Fibroblast of lung (primary cell): ENCODE results near the gene KRT27. TPM values are rescaled to one million over a fixed set of nuclear protein-coding genes. Genes with fewer than 3 reads are reported as not detected.

Experiments
- DNase-seq, 2 donors: peaks; one replicate each; pipeline versions ENCODE4 v3.0.0 to v3.0.0-alpha.2; 2010; ENCODE audit warnings: low read depth in 2 of 2
- H2AFZ ChIP-seq: 2 replicates; pipeline ENCODE4 v1.5.1; 2012; ENCODE audit warnings: low read length, control low read depth, inconsistent platforms
- H3K27ac ChIP-seq: 2 replicates; pipeline ENCODE4 v1.5.1; 2011; ENCODE audit warnings: low read length, control low read depth; ENCODE audit not compliant: insufficient read depth
- H3K27me3 ChIP-seq: 2 replicates; pipeline ENCODE4 v1.5.1; 2011; ENCODE audit warnings: mild to moderate bottlenecking, low read length; ENCODE audit not compliant: control insufficient read depth, insufficient read depth
- H3K36me3 ChIP-seq: 2 replicates; pipeline ENCODE4 v1.5.1; 2011; ENCODE audit warnings: low read length; ENCODE audit not compliant: control insufficient read depth, insufficient read depth
- H3K4me1 ChIP-seq: 2 replicates; pipeline ENCODE4 v1.5.1; 2011; ENCODE audit warnings: low read length; ENCODE audit not compliant: control insufficient read depth, insufficient read depth; ENCODE audit errors: extremely low read depth
- H3K4me2 ChIP-seq: 2 replicates; pipeline ENCODE4 v1.5.1; 2011; ENCODE audit warnings: low read length, control low read depth; ENCODE audit not compliant: insufficient read depth; ENCODE audit errors: extremely low read depth
- H3K4me3 ChIP-seq, 4 experiments: fragments of 200-600 bp in 1 of 4; sonication (generic) in 1 of 4; replicated peaks in 1 of 4; 2 replicates each; pipeline ENCODE4 v1.5.1; 2011 to 2016; ENCODE audit warnings: low read length in 4 of 4, low read depth in 3 of 4, mild to moderate bottlenecking in 3 of 4, control low read depth in 2 of 4, inconsistent platforms in 1 of 4, mixed read lengths in 1 of 4; ENCODE audit not compliant: insufficient read depth in 1 of 4; ENCODE audit errors: control extremely low read depth in 1 of 4
- H3K79me2 ChIP-seq: 2 replicates; pipeline ENCODE4 v1.5.1; 2012; ENCODE audit warnings: mild to moderate bottlenecking, low read length, inconsistent platforms; ENCODE audit not compliant: control insufficient read depth, insufficient read depth
- H3K9ac ChIP-seq: 2 replicates; pipeline ENCODE4 v1.5.1; 2011; ENCODE audit warnings: mild to moderate bottlenecking, low read length, control low read depth; ENCODE audit not compliant: insufficient read depth
- H3K9me3 ChIP-seq: 2 replicates; pipeline ENCODE4 v1.5.1; 2012; ENCODE audit warnings: low read depth, low read length; ENCODE audit not compliant: control insufficient read depth, insufficient read depth
- H4K20me1 ChIP-seq: 2 replicates; pipeline ENCODE4 v1.5.1; 2011; ENCODE audit warnings: low read length; ENCODE audit not compliant: control insufficient read depth, insufficient read depth; ENCODE audit errors: extremely low read depth
- EZH2 ChIP-seq: IDR thresholded peaks from 2 replicates; pipeline ENCODE4 v1.5.1; 2012; ENCODE audit warnings: low read length, control low read depth, mild to moderate bottlenecking; ENCODE audit errors: missing control alignments
- polyA plus RNA-seq, 2 donors: library from polyadenylated mRNA; depleted of rRNA in 1 of 2; stranded (reverse) in 1 of 2; unstranded in 1 of 2; fragments of >200 nt; gene quantifications; 2 replicates each; pipeline ENCODE4 v1.2.1, GENCODE V29; 2011 to 2012; ENCODE audit warnings: missing spikeins in 1 of 2
- total RNA-seq: library from RNA; depleted of rRNA; stranded (reverse); fragments of >200 nt; gene quantifications from 2 replicates; pipeline ENCODE4 v1.2.1, GENCODE V29; 2014
- TF ChIP-seq, protein P1 (sequence below), 2 donors: IDR thresholded peaks in 1 of 2; conservative IDR thresholded peaks in 1 of 2; 1 replicate in 1 of 2; 2 replicates in 1 of 2; pipeline ENCODE4 v1.5.1; 2011 to 2012; ENCODE audit warnings: low read length in 2 of 2, control low read depth in 1 of 2, inconsistent platforms in 1 of 2, low read depth in 1 of 2, mild to moderate bottlenecking in 1 of 2

KRT27 gene
- total and polyA plus RNA-seq, 2 donors (not counting 1 experiment from before 2014, with no cell fraction given), result not detected

DNA sequence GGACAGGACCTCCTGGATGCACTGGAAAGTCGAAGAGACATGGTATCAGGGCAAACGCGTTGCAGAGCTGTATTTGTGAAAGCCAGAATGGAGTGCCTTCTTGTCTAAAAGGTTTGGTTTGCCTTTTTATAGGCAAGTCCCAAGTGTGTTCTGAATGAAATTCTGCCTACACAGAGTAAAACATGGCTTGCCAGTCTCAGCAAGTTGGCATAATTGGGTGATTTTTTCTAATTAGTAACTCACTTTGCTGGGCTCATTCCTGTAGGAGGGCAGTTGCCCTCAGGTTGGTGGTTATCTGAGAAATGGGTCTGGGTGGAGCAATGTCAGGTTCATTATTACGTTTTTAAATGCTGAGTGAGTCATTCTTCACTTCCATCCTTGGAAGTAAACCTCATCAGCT lies 27.1 kb downstream of the KRT27 start, which contains the start of gene KRT25:
Gene KRT25 (minus strand): TSS at position 101 of the 400 bp plus-strand sequence. CDS start 60 bp downstream, at position 41.
- H3K9ac ChIP-seq, result no peak within 1 kb of the TSS
- H3K27me3 ChIP-seq, result no peaks in the 10 kb centered on the region
- H3K4me2 ChIP-seq, result no peak within 1 kb of the TSS
- DNase-seq, result no peak
- no peaks in the 10 kb centered on the region for H4K20me1 ChIP-seq
- no peak within 1 kb of the TSS for H2AFZ ChIP-seq
- no peaks in the 10 kb centered on the region for H3K36me3 ChIP-seq
- H3K79me2 ChIP-seq, result no peaks in the 10 kb centered on the region
- no peaks in the 10 kb centered on the region for H3K4me1 ChIP-seq
- no peaks in the 10 kb centered on the region for H3K9me3 ChIP-seq
- no peak for TF ChIP-seq EZH2
- TF ChIP-seq, protein P1, sequence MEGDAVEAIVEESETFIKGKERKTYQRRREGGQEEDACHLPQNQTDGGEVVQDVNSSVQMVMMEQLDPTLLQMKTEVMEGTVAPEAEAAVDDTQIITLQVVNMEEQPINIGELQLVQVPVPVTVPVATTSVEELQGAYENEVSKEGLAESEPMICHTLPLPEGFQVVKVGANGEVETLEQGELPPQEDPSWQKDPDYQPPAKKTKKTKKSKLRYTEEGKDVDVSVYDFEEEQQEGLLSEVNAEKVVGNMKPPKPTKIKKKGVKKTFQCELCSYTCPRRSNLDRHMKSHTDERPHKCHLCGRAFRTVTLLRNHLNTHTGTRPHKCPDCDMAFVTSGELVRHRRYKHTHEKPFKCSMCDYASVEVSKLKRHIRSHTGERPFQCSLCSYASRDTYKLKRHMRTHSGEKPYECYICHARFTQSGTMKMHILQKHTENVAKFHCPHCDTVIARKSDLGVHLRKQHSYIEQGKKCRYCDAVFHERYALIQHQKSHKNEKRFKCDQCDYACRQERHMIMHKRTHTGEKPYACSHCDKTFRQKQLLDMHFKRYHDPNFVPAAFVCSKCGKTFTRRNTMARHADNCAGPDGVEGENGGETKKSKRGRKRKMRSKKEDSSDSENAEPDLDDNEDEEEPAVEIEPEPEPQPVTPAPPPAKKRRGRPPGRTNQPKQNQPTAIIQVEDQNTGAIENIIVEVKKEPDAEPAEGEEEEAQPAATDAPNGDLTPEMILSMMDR (conservative IDR thresholded peaks at IDR 0.05 in 1 of 2, IDR thresholded peaks at IDR 0.05 in 1 of 2; ENCODE audit: low read depth in 1 of 2, low read length in 2 of 2), result no peak
- no peak within 1 kb of the TSS for H3K27ac ChIP-seq
- H3K4me3 ChIP-seq, result no peak within 1 kb of the TSS

DNA sequence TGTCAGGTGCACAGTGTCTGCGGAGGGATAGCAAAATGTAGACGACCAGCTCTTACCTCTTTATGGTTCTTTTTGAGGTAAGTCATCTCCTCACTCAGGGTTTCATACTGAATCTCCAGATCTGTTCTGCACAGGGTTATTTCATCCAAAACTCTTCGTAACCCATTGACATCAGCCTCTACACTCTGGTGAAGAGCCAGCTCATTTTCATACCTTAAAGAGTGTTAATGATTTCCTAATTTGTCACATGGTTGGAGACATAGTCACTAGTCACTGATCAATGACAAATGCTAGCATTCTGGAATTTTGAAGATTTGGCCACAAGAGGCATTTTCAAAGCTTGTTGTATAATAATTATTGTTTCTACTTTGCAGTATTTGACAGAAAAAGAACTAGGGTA lies 28.5 kb downstream of the KRT27 start:
- no peaks in the 10 kb centered on the region for H3K9me3 ChIP-seq
- no peaks in the 10 kb centered on the region for H3K36me3 ChIP-seq
- H2AFZ ChIP-seq, result no peak overlapping the region
- TF ChIP-seq, protein P1 (conservative IDR thresholded peaks at IDR 0.05 in 1 of 2, IDR thresholded peaks at IDR 0.05 in 1 of 2; ENCODE audit: low read depth in 1 of 2, low read length in 2 of 2), result no peak
- no peak for TF ChIP-seq EZH2
- no peaks in the 10 kb centered on the region for H3K27me3 ChIP-seq
- H3K4me2 ChIP-seq, result no peak overlapping the region
- DNase-seq, result no peak
- H3K27ac ChIP-seq, result no peak overlapping the region
- no peaks in the 10 kb centered on the region for H4K20me1 ChIP-seq
- no peak overlapping the region for H3K4me3 ChIP-seq
- no peaks in the 10 kb centered on the region for H3K79me2 ChIP-seq
- no peak overlapping the region for H3K9ac ChIP-seq
- H3K4me1 ChIP-seq, result no peaks in the 10 kb centered on the region

DNA sequence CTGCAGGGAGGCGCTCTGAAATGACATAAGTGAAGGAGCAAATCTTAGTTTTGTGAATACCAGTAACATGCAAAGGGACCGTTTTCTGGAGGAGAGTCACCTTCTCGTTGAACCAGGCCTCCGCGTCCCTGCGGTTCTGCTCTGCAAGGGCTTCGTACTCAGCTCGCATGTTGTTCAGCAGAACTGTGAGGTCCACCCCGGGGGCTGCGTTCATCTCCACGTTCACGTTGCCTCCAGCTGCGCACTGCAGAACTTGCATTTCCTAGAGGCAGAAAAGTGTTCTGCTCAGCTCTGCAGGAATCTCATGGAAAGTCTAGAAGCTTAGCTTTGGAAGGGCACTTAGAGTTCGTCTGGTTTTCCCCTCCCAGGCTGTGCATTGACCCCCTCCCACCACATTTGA lies 31.3 kb downstream of the KRT27 start:
- DNase-seq, result no peak
- H3K36me3 ChIP-seq, result no peaks in the 10 kb centered on the region
- H3K9me3 ChIP-seq, result no peaks in the 10 kb centered on the region
- H2AFZ ChIP-seq, result no peak overlapping the region
- no peaks in the 10 kb centered on the region for H4K20me1 ChIP-seq
- no peak overlapping the region for H3K9ac ChIP-seq
- no peak overlapping the region for H3K4me2 ChIP-seq
- no peaks in the 10 kb centered on the region for H3K4me1 ChIP-seq
- H3K4me3 ChIP-seq, result no peak overlapping the region
- no peak overlapping the region for H3K27ac ChIP-seq
- TF ChIP-seq EZH2, result no peak
- TF ChIP-seq, protein P1 (conservative IDR thresholded peaks at IDR 0.05 in 1 of 2, IDR thresholded peaks at IDR 0.05 in 1 of 2; ENCODE audit: low read depth in 1 of 2, low read length in 2 of 2), result no peak
- no peaks in the 10 kb centered on the region for H3K27me3 ChIP-seq
- no peaks in the 10 kb centered on the region for H3K79me2 ChIP-seq
